ENCODE measurements around the gene KIF7.
A peak's percentile ranks its signal among the peaks of the same experiment; 100 is the strongest.
"Not testable (repeated sequence)": the region's sequence is repeated elsewhere in the genome, so short reads cannot be mapped to it uniquely, and the experiment has no call there.

The KIF7 gene

GRCh38 chr15:89654847-89655805 lies at the start of gene KIF7:
Gene KIF7, minus strand, starts transcription at chr15:89655467. Its CDS starts 2,537 bp downstream, at chr15:89652930.
- DNase-seq: no peak

- DNase-seq: no peak
Observed at GRCh38 chr15:89704411-89704810, 49.1 kb upstream of the KIF7 start.

- DNase-seq: no peak
Observed at GRCh38 chr15:89695198-89695597, 39.9 kb upstream of the KIF7 start.

- no peak for DNase-seq
Observed at GRCh38 chr15:89693696-89694095, 38.4 kb upstream of the KIF7 start.

- no peak for DNase-seq
Observed at GRCh38 chr15:89693091-89693490, 37.8 kb upstream of the KIF7 start.

GRCh38 chr15:89690276-89691218 lies 35.3 kb upstream of the KIF7 start, which contains the start of the genes PEX11A and WDR93:
Gene PEX11A, minus strand, starts transcription at chr15:89690754. Its CDS starts 122 bp downstream, at chr15:89690632.
Gene WDR93, plus strand, starts transcription at chr15:89690811. Its CDS starts 10,936 bp downstream, at chr15:89701747.
- peak; percentile 1 for DNase-seq

GRCh38 chr15:89689930-89690275 lies 34.6 kb upstream of the KIF7 start:
- not testable (repeated sequence) for DNase-seq

- DNase-seq: no peak
Observed at GRCh38 chr15:89686522-89686921, 31.3 kb upstream of the KIF7 start.

- no peak for DNase-seq
Observed at GRCh38 chr15:89685995-89686394, 30.7 kb upstream of the KIF7 start.

GRCh38 chr15:89681146-89681545 lies 25.9 kb upstream of the KIF7 start:
- DNase-seq: no peak

GRCh38 chr15:89680282-89680873 lies 25.1 kb upstream of the KIF7 start:
- DNase-seq: no peak

GRCh38 chr15:89679212-89679611 lies 23.9 kb upstream of the KIF7 start, which contains the start of gene PLIN1:
Gene PLIN1, minus strand, starts transcription at chr15:89679367. Its CDS starts 1,878 bp downstream, at chr15:89677489.
- no peak for DNase-seq

GRCh38 chr15:89677381-89677780 lies 22.1 kb upstream of the KIF7 start:
- no peak for DNase-seq

GRCh38 chr15:89675606-89676005 lies 20.3 kb upstream of the KIF7 start:
- no peak for DNase-seq

- no peak for DNase-seq
Observed at GRCh38 chr15:89674526-89674925, 19.3 kb upstream of the KIF7 start.

GRCh38 chr15:89673165-89673512 lies 17.9 kb upstream of the KIF7 start:
- DNase-seq: no peak

- DNase-seq: no peak
Observed at GRCh38 chr15:89672221-89673164, 17.2 kb upstream of the KIF7 start.

- no peak for DNase-seq
Observed at GRCh38 chr15:89671687-89672086, 16.4 kb upstream of the KIF7 start.

- no peak for DNase-seq
Observed at GRCh38 chr15:89670971-89671560, 15.8 kb upstream of the KIF7 start.

GRCh38 chr15:89669941-89670340 lies 14.7 kb upstream of the KIF7 start:
- no peak for DNase-seq

- DNase-seq: no peak
Observed at GRCh38 chr15:89669309-89669865, 14.1 kb upstream of the KIF7 start.
